ENCODE results near the gene PPP1R14B.
"Not testable (repeated sequence)": the region's sequence is repeated elsewhere in the genome, so short reads cannot be mapped to it uniquely, and the experiment has no call there.

PPP1R14B gene

GRCh38 chr11:64248578-64248977 is 1.8 kb upstream of the PPP1R14B start:
- no peak overlapping the region for H3K4me3 ChIP-seq (replicated peaks; ENCODE audit: low read depth, low read length)
- no peak for TF ChIP-seq CTCF (IDR thresholded peaks at IDR 0.05; ENCODE audit: low read length, missing control alignments)
- no peak for DNase-seq (ENCODE audit: low read depth)

GRCh38 chr11:64247729-64248531 is 1.2 kb upstream of the PPP1R14B start:
- no peak for DNase-seq (ENCODE audit: low read depth)
- peak overlapping the region; percentile 74 for H3K4me3 ChIP-seq (replicated peaks; ENCODE audit: low read depth, low read length)
- no peak for TF ChIP-seq CTCF (IDR thresholded peaks at IDR 0.05; ENCODE audit: low read length, missing control alignments)

GRCh38 chr11:64246621-64246870 is 197 bp downstream of the PPP1R14B start:
- peak overlapping the region; percentile 94 for H3K4me3 ChIP-seq (replicated peaks; ENCODE audit: low read depth, low read length)
- not testable (repeated sequence) for DNase-seq (ENCODE audit: low read depth)

GRCh38 chr11:64245797-64246620 is 734 bp downstream of the PPP1R14B start:
- DNase-seq (ENCODE audit: low read depth), result peak; percentile 82
- peak overlapping the region; percentile 94 for H3K4me3 ChIP-seq (replicated peaks; ENCODE audit: low read depth, low read length)
- TF ChIP-seq CTCF (IDR thresholded peaks at IDR 0.05; ENCODE audit: low read length, missing control alignments), result no peak

- no peak for DNase-seq (ENCODE audit: low read depth)
- TF ChIP-seq CTCF (IDR thresholded peaks at IDR 0.05; ENCODE audit: low read length, missing control alignments), result no peak
- H3K4me3 ChIP-seq (replicated peaks; ENCODE audit: low read depth, low read length), result peak overlapping the region; percentile 94
Observed at GRCh38 chr11:64245401-64245796, 1.3 kb downstream of the PPP1R14B start.

GRCh38 chr11:64244966-64245365 is 1.8 kb downstream of the PPP1R14B start:
- no peak for TF ChIP-seq CTCF (IDR thresholded peaks at IDR 0.05; ENCODE audit: low read length, missing control alignments)
- DNase-seq (ENCODE audit: low read depth), result no peak
- H3K4me3 ChIP-seq (replicated peaks; ENCODE audit: low read depth, low read length), result peak overlapping the region; percentile 94

- DNase-seq (ENCODE audit: low read depth), result no peak
- TF ChIP-seq CTCF (IDR thresholded peaks at IDR 0.05; ENCODE audit: low read length, missing control alignments), result no peak
- H3K4me3 ChIP-seq (replicated peaks; ENCODE audit: low read depth, low read length), result no peak overlapping the region
Observed at GRCh38 chr11:64244107-64244506, 2.6 kb downstream of the PPP1R14B start.
